GM18861 (cell line): ENCODE measurements around the gene GSTA2.
"Not testable (repeated sequence)": the region's sequence is repeated elsewhere in the genome, so short reads cannot be mapped to it uniquely, and the experiment has no call there.

Experiments
- ATAC-seq: cut with Tn5 transposase; IDR thresholded peaks from one replicate; pipeline ENCODE4 v1.9.1; 2021; ENCODE audit not compliant: unreplicated experiment

The GSTA2 gene

GRCh38 chr6:52763322-52763916 lies at the start of gene GSTA2:
Gene GSTA2, minus strand, starts transcription at chr6:52763475. Its CDS starts 5,528 bp downstream, at chr6:52757947.
- not testable (repeated sequence) for ATAC-seq

- ATAC-seq: not testable (repeated sequence)
Observed at GRCh38 chr6:52809777-52810176, 46.5 kb upstream of the GSTA2 start.

- no peak for ATAC-seq
Observed at GRCh38 chr6:52808660-52809059, 45.4 kb upstream of the GSTA2 start.

GRCh38 chr6:52803668-52804255 lies 40.5 kb upstream of the GSTA2 start, which contains the start of gene GSTA1:
Gene GSTA1, minus strand, starts transcription at chr6:52803816. Its CDS starts 4,549 bp downstream, at chr6:52799267.
- not testable (repeated sequence) for ATAC-seq

GRCh38 chr6:52802806-52803205 lies 39.5 kb upstream of the GSTA2 start:
- no peak for ATAC-seq

GRCh38 chr6:52801188-52801841 lies 38.0 kb upstream of the GSTA2 start:
- no peak for ATAC-seq

- ATAC-seq: not testable (repeated sequence)
Observed at GRCh38 chr6:52799272-52799671, 36.0 kb upstream of the GSTA2 start.

- not testable (repeated sequence) for ATAC-seq
Observed at GRCh38 chr6:52794366-52794765, 31.1 kb upstream of the GSTA2 start.

- ATAC-seq: no peak
Observed at GRCh38 chr6:52790861-52791260, 27.6 kb upstream of the GSTA2 start.

- ATAC-seq: not testable (repeated sequence)
Observed at GRCh38 chr6:52789658-52790057, 26.4 kb upstream of the GSTA2 start.

GRCh38 chr6:52788478-52788877 lies 25.2 kb upstream of the GSTA2 start:
- ATAC-seq: no peak

GRCh38 chr6:52787917-52788316 lies 24.6 kb upstream of the GSTA2 start:
- ATAC-seq: no peak

GRCh38 chr6:52786249-52786956 lies 23.1 kb upstream of the GSTA2 start:
- ATAC-seq: no peak

GRCh38 chr6:52782696-52783274 lies 19.5 kb upstream of the GSTA2 start:
- ATAC-seq: not testable (repeated sequence)

- ATAC-seq: not testable (repeated sequence)
Observed at GRCh38 chr6:52782209-52782608, 18.9 kb upstream of the GSTA2 start.

GRCh38 chr6:52779237-52779636 lies 16.0 kb upstream of the GSTA2 start:
- ATAC-seq: no peak

GRCh38 chr6:52776711-52777351 lies 13.6 kb upstream of the GSTA2 start:
- ATAC-seq: not testable (repeated sequence)

- not testable (repeated sequence) for ATAC-seq
Observed at GRCh38 chr6:52769399-52769798, 6.1 kb upstream of the GSTA2 start.

- ATAC-seq: not testable (repeated sequence)
Observed at GRCh38 chr6:52767658-52768057, 4.4 kb upstream of the GSTA2 start.

GRCh38 chr6:52761673-52762491 lies 1.4 kb downstream of the GSTA2 start:
- ATAC-seq: not testable (repeated sequence)
